Skeletal muscle satellite cell (primary cell): ENCODE results near the gene USB1.

Experiments
- H3K27me3 ChIP-seq: 2 replicates; pipeline ENCODE4 v1.7.0; 2013; ENCODE audit warnings: low read length; ENCODE audit not compliant: control insufficient read depth, insufficient read depth
- H3K36me3 ChIP-seq: 2 replicates; pipeline ENCODE4 v1.7.0; 2013; ENCODE audit warnings: mild to moderate bottlenecking, control low read depth, low read length; ENCODE audit not compliant: insufficient read depth
- H3K4me1 ChIP-seq: 2 replicates; pipeline ENCODE4 v1.7.0; 2013; ENCODE audit warnings: low read length; ENCODE audit not compliant: control insufficient read depth, insufficient read depth
- H3K4me2 ChIP-seq: 2 replicates; pipeline ENCODE4 v1.7.0; 2013; ENCODE audit warnings: mild to moderate bottlenecking, low read length
- H3K4me3 ChIP-seq: 2 replicates; pipeline ENCODE4 v1.7.0; 2013; ENCODE audit warnings: low read length
- H3K9ac ChIP-seq: 2 replicates; pipeline ENCODE4 v1.7.0; 2013; ENCODE audit warnings: mild to moderate bottlenecking, low read depth, low read length, moderate library complexity
- H3K9me3 ChIP-seq: replicated peaks from 2 replicates; pipeline ENCODE4 v1.7.0; 2013; ENCODE audit warnings: mild to moderate bottlenecking, control low read depth, low read length

Gene USB1

DNA sequence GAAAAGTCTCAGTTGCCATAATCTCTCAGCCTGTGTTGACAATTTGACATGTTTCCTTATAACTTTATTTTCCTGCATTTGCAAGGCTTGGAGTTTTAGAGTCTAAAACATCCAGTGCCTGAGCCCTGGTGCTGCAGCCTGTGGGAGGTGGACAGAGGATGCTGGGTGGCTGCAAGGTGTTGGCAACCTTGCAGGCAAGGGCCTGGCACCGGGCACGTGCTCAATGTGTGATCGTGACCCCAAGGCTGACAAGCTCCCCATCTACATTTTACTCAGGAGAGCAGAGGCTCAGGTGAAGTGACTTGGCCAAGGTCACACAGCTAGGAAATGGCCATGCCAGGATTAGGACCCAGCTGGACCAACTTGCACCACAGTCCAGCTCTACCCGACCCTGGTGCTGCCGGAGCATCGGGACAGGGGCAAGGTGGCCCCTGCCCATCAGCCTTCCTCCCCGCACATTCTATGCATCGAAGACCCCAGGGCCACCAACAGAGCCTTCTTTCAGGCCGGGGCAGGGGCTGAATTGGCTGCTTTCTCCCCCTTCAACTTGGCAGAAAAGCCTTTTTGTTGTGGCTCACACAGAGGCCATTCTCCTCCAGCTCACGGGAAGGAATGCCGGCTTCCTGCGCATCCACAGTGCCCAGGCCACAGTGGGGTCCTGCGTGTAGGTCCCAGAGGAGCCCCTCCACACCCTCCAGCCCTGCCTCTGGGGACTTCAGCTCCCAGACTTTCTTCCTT lies 47.5 kb downstream of the USB1 start:
- H3K9me3 ChIP-seq = no peaks in the 10 kb centered on the region
- no peaks in the 10 kb centered on the region for H3K36me3 ChIP-seq
- no peak overlapping the region for H3K9ac ChIP-seq
- no peaks in the 10 kb centered on the region for H3K4me1 ChIP-seq
- H3K27me3 ChIP-seq = no peaks in the 10 kb centered on the region
- H3K4me2 ChIP-seq = no peak overlapping the region
- no peak overlapping the region for H3K4me3 ChIP-seq

DNA sequence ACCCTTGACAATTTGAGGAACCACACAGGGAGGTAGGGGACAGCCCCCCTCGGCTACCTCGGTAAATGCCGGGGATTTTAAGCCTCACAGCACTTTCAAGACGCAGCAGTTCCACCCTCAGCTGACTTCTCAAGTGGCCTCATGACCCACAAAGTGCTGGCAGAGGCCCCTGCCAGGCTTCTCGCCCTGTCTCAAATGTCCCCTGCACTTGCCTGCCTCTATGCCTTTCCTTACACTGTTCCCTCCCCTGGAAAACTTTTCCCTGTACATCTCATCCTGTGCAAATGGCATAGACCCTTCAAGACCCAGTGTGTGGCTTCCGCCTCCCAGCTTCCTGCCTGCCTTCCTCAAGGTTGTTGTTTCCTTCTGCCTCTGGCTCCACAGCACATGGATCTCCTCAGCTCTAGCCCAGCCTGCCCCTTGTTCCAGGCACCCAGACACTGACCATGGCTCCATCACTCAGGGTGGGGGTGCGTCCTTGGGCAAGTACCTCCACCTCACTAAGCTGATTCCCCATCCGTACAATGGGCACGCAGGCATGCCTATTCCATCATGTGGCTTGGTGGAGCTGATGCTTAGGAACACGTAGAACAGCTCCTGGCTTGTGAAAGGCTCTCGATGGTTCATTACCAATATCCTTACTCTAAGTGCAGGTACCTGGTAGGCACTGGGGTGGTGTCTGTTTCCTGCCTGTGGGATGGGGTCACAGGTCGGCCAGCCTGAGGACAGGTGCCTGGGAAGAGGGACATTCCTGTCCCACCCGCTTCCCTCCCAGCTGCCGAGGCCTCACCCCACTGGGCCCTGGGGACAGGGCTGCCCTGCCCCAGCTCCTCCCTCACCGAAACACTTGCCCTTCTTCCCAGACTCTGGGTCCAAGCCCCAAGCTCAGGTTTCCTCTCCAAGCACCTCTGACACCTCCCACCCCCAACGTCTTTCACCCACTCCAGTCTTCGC lies 48.3 kb downstream of the USB1 start:
- no peak overlapping the region for H3K4me3 ChIP-seq
- no peaks in the 10 kb centered on the region for H3K36me3 ChIP-seq
- no peak overlapping the region for H3K9ac ChIP-seq
- H3K4me2 ChIP-seq = no peak overlapping the region
- no peaks in the 10 kb centered on the region for H3K9me3 ChIP-seq
- no peaks in the 10 kb centered on the region for H3K27me3 ChIP-seq
- H3K4me1 ChIP-seq = no peaks in the 10 kb centered on the region

DNA sequence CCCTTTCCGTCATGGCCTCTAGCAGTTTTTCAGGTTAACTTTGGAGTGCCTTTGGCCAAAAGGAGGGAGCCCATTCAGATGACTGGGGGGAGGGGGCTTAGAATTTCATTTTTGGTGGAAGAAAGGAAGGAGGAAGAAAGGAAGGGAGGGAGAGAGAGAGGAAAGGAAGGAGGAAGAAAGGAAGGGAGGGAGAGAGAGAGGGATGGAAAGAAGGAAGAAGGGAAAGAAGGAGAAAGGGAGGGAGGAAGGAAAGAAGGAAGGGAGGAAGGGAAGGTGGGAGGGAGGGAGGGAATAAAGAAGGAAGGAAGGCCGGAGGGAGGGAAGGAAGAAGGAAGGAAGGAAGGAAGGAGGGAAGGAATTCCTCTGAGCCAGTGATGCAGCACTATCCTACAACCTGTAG lies 50.1 kb downstream of the USB1 start:
- Histone ChIP-seq H3K36me3 (no peaks in the 10 kb centered on the region), H3K4me2 (no peak overlapping the region), H3K9me3 (no peaks in the 10 kb centered on the region), H3K4me1 (no peaks in the 10 kb centered on the region), H3K9ac (no peak overlapping the region), H3K4me3 (no peak overlapping the region), H3K27me3 (no peaks in the 10 kb centered on the region)

DNA sequence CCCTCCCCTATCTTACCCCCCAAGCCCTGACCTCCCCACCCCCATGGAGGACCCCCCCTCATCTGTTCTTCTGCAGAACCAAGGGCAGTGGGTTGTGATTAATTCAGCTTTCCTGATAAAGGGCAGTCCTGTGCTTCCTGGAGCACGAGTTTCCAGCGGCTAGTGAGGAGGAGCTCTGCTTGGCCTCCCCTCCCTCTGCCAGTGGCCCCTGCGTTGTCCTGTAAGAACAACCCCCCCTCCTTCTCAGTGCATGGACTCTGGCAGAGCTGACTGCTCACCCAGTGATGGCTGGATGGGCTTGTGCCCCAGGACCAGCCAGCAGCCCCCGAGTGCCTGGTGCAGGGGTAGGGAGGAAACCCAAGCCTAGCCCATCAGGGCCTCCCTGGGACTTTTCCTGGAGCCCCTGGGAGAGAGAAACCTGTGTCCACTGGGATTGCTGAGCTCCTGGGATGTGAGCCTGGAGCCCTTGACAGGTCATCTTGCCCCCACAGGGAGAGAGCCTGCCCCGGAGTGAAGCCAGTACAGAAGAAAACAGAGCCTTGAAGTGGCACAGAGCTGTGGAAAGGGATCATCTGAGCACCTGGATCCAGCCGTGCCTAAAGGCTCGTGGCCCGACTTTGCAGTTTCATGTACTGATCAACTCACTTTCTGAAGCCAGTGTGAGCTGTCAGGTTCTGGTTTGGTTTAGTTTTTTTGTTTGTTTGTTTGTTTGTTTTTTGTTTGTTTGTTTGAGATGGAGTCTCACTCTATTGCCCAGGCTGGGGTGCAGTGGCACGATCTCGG lies 50.8 kb downstream of the USB1 start:
- Histone ChIP-seq H3K9me3 (no peaks in the 10 kb centered on the region), H3K4me3 (no peak overlapping the region), H3K27me3 (peaks cover under 1% of the 10 kb centered on the region), H3K9ac (no peak overlapping the region), H3K36me3 (no peaks in the 10 kb centered on the region), H3K4me1 (no peaks in the 10 kb centered on the region), H3K4me2 (no peak overlapping the region)

DNA sequence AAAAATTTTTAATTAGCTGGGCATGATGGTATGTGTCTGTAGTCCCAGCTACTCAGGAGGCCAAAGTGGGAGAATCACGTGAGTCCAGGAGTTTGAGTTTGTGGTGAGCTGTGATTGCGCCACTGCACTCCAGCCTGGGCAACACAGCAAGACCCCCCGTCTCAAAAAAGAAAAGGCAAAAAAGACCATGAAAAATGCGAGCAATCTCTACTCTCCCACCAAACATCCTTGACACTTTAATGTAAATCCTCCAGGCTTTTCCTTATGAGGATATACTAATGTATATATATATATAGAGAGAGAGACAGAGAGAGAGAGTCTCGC lies 52.4 kb downstream of the USB1 start:
- H3K9me3 ChIP-seq = no peaks in the 10 kb centered on the region
- H3K4me1 ChIP-seq = no peaks in the 10 kb centered on the region
- no peaks in the 10 kb centered on the region for H3K36me3 ChIP-seq
- no peak overlapping the region for H3K9ac ChIP-seq
- peaks cover 15% of the 10 kb centered on the region for H3K27me3 ChIP-seq
- no peak overlapping the region for H3K4me2 ChIP-seq
- no peak overlapping the region for H3K4me3 ChIP-seq

DNA sequence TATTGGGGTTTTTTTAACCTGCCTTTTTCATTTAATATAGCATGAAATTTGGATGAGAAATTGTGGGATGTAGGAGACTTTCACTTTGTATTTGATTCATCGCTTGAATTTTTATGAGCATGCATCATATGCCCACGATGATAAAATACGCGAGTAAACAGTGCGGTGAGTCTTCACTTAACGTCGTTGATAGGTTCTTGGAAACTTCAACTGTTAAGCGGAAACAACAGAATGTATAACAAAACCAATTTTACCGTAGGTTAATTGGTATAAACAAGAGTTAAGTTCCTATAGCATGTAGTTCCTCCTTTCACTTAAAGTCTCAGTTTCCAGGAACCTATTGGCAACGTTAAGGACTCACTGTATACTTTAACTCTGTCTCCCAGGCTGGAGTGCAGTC lies 53.1 kb downstream of the USB1 start:
- Histone ChIP-seq H3K4me3 (no peak overlapping the region), H3K4me1 (no peaks in the 10 kb centered on the region), H3K27me3 (peaks cover 15% of the 10 kb centered on the region), H3K9me3 (no peaks in the 10 kb centered on the region), H3K9ac (no peak overlapping the region), H3K36me3 (no peaks in the 10 kb centered on the region), H3K4me2 (no peak overlapping the region)

DNA sequence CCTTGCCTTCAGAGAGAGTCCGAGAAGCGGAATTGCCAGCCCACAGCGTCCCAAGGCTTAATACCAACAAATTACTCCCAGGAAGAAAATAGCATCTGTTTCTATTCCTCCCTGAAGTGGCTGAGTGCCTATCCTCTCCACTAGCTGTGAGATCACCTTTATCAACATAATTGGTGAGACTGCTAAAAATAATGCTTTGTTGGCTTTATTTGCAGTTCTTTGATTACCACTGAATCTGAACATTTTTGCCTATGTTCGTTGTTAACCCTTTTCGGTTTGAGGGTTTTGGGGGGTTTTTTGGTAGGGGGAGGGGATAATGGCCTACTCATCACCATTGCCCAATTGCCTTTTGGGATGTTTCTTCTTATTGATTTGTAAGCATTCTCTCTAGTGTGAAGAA lies 55.4 kb downstream of the USB1 start:
- no peak overlapping the region for H3K9ac ChIP-seq
- H3K27me3 ChIP-seq = peaks cover 15% of the 10 kb centered on the region
- no peak overlapping the region for H3K4me2 ChIP-seq
- no peak overlapping the region for H3K4me3 ChIP-seq
- H3K4me1 ChIP-seq = no peaks in the 10 kb centered on the region
- H3K36me3 ChIP-seq = no peaks in the 10 kb centered on the region
- no peaks in the 10 kb centered on the region for H3K9me3 ChIP-seq

DNA sequence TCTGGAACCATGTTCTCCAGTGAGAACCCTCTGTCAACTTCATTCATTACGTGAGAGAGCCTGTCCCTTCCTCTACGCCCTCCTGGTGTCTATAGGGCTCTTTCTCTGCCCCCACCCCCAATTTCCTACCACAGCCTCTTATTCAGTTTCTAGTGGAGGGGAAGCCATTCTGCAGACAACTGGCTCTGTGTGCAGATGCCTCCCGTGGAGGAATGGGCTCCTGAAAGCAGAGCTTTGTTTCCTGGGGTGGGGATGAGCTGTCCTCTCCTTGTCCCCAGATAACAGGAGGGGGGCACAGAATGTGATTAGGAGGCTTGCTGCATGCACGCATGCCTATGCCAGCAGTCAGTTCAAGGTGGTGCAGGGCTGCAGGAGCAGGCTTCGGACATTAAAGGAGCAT lies 55.9 kb downstream of the USB1 start:
- Histone ChIP-seq H3K9me3 (no peaks in the 10 kb centered on the region), H3K9ac (no peak overlapping the region), H3K4me2 (no peak overlapping the region), H3K4me1 (no peaks in the 10 kb centered on the region), H3K36me3 (no peaks in the 10 kb centered on the region), H3K27me3 (peaks cover 15% of the 10 kb centered on the region), H3K4me3 (no peak overlapping the region)

DNA sequence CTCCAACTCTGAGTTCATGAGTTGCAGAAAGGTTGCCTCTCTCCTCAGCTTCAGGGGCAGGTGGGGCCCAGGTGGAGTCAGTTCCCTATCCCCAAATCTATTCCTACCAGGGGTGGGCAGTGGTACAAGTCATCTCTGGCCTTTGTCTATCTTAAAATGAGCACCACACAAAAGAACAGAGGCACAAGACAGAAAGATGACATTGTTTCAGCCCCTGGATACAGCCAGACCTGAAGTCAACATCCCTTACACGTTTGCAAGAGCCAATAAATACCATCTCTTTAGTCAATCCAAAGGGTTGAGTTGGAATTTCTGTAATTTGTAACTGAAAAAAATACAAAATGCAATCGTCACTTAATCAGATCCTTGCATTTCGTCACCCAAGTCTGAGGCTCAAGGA lies 56.6 kb downstream of the USB1 start:
- H3K27me3 ChIP-seq = peaks cover 15% of the 10 kb centered on the region

DNA sequence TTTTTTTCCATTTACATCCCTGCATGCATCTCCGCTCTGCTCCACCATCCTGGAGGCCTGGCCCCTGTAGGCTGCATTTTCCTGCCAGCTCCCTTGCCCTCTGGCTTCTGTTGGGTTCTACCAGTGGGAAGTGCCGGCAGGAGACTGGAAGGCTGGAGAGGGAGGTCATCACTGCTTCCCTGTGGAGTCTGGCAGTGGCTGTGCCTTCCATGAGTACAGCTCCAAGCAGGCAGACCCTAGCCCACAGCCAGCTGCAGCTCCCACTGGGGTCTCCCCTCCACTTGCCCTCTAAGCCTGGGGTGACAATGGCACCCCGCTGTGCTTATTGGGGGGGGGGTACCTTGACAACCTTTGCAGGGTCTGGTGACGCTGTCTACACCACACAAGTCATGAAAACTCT lies 61.6 kb downstream of the USB1 start:
- H3K36me3 ChIP-seq = no peaks in the 10 kb centered on the region
- peaks cover 11% of the 10 kb centered on the region for H3K27me3 ChIP-seq
- no peaks in the 10 kb centered on the region for H3K4me1 ChIP-seq
- H3K4me2 ChIP-seq = no peak overlapping the region
- H3K4me3 ChIP-seq = no peak overlapping the region
- no peak overlapping the region for H3K9ac ChIP-seq
- no peaks in the 10 kb centered on the region for H3K9me3 ChIP-seq

More for the DNA sequence above, 56.6 kb downstream of the USB1 start:
- no peak overlapping the region for H3K4me3 ChIP-seq
- no peaks in the 10 kb centered on the region for H3K4me1 ChIP-seq
- no peak overlapping the region for H3K4me2 ChIP-seq
- no peaks in the 10 kb centered on the region for H3K36me3 ChIP-seq
- H3K9ac ChIP-seq = no peak overlapping the region
- H3K9me3 ChIP-seq = no peaks in the 10 kb centered on the region

DNA sequence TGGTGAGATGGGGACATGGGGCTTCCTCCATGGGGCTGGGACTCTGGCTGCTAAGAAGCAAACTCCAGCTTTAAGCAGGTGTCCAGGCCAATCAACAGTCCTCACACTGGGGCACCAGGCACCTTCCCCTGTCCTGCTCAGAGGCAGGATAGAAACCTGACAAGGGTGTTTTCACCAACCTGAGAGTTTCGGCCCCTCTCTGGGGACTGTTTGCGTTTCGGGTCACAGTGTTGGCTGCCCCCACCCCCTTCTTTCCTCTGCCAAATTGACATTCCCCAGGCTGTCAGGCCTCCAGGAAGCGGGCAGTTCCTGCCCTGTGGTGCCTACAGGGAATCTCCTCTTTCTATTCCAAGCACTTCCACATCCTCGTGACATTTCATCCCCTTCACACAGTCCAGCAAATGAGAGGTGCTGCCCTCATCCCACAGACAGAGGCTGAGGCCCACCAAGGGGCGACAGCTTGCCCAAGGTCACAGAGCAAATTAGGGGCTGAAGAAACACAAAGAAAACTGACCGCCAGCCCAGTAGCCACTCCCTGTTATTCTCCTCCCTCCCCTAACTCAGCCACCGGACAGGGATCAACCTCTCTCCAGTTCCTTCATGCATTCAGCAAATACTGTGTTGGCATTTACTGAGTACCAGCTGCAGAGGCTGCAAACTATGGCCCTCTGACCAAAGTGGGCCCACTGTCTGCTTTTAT lies 62.3 kb downstream of the USB1 start:
- Histone ChIP-seq H3K9me3 (no peaks in the 10 kb centered on the region), H3K27me3 (peaks cover 5% of the 10 kb centered on the region), H3K9ac (no peak overlapping the region), H3K4me3 (no peak overlapping the region), H3K36me3 (no peaks in the 10 kb centered on the region), H3K4me2 (no peak overlapping the region), H3K4me1 (no peaks in the 10 kb centered on the region)
